Stimulated activated naive CD8-positive, alpha-beta T cell treated with anti-CD3 and anti-CD28 coated beads, Interleukin-15, amount 100 ng/mL, for 72 hours (primary cell): Measurements from ENCODE around the gene CBL.
"Not testable (repeated sequence)": the region's sequence is repeated elsewhere in the genome, so short reads cannot be mapped to it uniquely, and the experiment has no call there.

Experiments used
- ATAC-seq: fragments of 150-1000 bp; cut with Tn5 transposase; 2 replicates; pipeline ENCODE4 v1.10.0; 2021; ENCODE audit warnings: mild to moderate bottlenecking, moderate library complexity
- DNase-seq, 2 donors: peaks; one replicate each; pipeline ENCODE4 v3.0.0; 2021 to 2022
- H3K27ac Mint-ChIP-seq, 2 donors: one replicate each; pipeline ENCODE4 v1.8.0; 2022; ENCODE audit warnings: mild to moderate bottlenecking in 2 of 2, mixed read lengths in 2 of 2, moderate library complexity in 2 of 2
- H3K27me3 Mint-ChIP-seq: one replicate; pipeline ENCODE4 v1.8.0; 2022; ENCODE audit warnings: mixed read lengths
- H3K4me1 Mint-ChIP-seq: one replicate; pipeline ENCODE4 v1.8.0; 2022; ENCODE audit warnings: mild to moderate bottlenecking, mixed read lengths
- H3K4me3 Mint-ChIP-seq, 2 donors: one replicate each; pipeline ENCODE4 v1.8.0; 2022; ENCODE audit warnings: mild to moderate bottlenecking in 2 of 2, mixed read lengths in 2 of 2, moderate library complexity in 1 of 2
- H3K9me3 Mint-ChIP-seq, 2 donors: one replicate each; pipeline ENCODE4 v1.8.0; 2022; ENCODE audit warnings: mixed read lengths in 2 of 2

Gene CBL

DNA sequence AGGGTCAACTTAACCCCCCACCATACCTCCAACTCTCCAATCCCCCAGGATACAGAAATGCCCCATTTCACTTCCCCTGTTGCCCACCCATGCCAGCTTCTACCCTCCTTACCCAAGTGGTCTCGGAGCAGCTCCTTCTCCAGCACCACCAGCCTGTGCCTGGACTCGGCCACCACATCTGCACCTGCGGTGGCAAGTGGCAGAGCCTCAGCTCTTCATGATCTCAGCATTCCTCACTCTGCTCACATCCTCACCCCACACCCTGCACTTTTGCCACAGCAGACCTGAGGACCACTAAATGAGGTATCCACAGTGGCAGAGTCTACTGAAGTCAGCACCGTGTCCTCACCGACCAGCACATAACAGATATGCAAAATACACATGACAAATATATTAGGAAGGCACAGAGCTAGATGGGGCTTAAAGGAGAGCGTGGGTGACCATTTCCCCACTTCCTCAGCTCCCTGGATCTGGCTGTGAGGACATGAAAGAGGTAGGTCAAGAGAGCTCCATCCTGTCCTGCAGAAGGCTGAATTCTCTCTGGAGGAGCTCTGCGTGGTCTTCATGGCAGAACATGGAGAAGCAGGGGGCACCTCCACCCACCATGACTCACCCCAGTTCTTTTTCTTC is 11.2 kb upstream of the CBL start:
- Mint-ChIP-seq H3K4me3 (no peak overlapping the region), H3K27me3 (no peaks in the 10 kb centered on the region), H3K9me3 (no peaks in the 10 kb centered on the region), H3K27ac (no peak overlapping the region), H3K4me1 (no peaks in the 10 kb centered on the region)
- DNase-seq = no peak
- ATAC-seq = no peak

DNA sequence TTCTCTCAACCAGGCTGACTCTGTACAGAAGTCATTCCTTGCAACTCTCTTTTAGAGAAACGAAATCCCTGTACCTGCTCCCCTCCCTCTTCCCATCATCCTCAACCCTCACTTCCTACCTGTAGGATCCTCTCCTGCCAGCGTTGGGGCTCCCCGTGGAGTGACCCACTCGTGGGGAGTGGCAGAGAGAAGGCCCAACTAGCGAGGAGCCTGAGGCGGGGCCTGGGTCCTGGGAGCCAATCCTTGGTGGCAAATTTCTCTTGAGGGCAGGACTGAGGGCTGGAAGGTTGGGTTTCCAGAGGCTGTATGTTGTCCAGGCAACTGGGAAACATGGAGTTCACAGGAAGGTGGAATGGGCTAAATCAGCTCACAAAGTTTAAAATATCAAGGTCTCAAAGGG is 10.5 kb upstream of the CBL start:
- H3K4me3 Mint-ChIP-seq = no peak overlapping the region
- H3K4me1 Mint-ChIP-seq = no peaks in the 10 kb centered on the region
- H3K27me3 Mint-ChIP-seq = no peaks in the 10 kb centered on the region
- H3K27ac Mint-ChIP-seq = no peak overlapping the region
- DNase-seq (no peak), ATAC-seq (no peak)
- no peaks in the 10 kb centered on the region for H3K9me3 Mint-ChIP-seq

DNA sequence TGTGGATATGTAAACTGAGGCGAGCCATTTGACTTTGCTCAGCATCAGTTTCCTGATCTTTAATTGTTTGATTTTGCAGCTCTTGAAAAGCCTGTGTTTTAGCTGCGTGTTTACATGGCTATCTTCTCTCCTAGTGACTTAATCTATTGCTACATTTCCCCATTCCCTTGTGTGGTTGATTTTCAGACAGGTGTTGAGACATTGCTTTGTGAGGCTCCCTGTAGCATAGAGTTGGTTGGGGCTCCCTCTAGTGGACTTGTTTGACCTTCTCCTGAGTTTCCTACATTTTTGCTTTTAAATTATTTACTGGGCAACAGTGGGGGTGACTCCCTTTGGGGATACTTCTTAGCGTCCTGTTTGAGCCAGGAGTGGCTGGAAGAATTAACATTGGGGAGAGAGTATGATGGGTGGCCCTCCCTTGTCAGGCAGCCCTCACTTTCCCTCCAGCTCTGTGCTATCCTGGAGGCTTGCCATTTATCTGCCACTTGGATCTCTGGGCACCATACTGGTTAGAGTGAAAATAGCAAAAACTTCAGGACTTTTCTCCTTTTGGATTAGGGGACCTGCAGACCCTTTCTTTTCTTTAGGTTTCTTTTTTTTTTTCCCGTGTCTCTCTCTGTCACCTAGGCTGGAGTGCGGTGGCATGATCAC is 9.2 kb upstream of the CBL start:
- Mint-ChIP-seq H3K27ac (no peak overlapping the region), H3K9me3 (no peaks in the 10 kb centered on the region), H3K4me3 (no peak overlapping the region), H3K27me3 (no peaks in the 10 kb centered on the region), H3K4me1 (no peaks in the 10 kb centered on the region)
- DNase-seq = peak; percentile 60 to 71
- peak; percentile 95 for ATAC-seq

DNA sequence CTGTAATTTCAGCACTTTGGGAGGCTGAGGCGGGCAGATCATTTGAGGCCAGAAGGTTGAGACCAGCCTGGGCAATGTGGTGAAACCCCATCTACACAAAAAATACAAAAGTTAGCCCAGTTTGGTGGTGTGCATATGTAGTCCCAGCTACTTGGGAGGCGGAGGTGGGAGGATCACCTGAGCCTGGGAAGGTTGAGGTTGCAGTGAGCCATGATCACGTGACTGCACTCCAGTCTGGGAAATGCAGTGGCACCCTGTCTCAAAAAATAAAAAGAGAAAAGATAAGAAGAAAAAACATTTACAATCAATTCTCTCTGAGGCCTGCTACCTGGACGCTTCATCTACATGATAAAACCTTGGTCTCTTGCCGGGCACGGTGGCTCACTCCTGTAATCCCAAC is 7.2 kb upstream of the CBL start:
- H3K4me3 Mint-ChIP-seq = no peak overlapping the region
- H3K4me1 Mint-ChIP-seq = no peaks in the 10 kb centered on the region
- H3K27me3 Mint-ChIP-seq = no peaks in the 10 kb centered on the region
- H3K9me3 Mint-ChIP-seq = no peaks in the 10 kb centered on the region
- ATAC-seq (no peak), DNase-seq (no peak)
- no peak overlapping the region for H3K27ac Mint-ChIP-seq

DNA sequence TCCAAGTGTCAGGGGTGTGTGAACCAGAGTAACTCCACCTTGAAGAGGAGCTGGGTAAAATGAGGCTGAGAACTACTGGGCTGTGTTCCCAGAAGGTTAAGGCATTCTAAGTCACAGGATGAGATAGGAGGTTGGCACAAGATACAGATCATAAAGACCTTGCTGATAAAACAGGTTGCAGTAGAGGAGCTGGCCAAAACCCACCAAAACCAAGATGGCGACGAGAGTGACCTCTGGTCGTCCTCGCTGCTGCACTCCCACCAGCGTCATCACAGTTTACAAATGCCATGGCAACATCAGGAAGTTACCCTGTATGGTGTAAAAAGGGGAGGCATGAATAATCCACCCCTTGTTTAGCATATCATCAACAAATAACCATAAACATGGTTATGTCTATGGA is 4.9 kb upstream of the CBL start:
- not testable (repeated sequence) for DNase-seq, H3K27ac Mint-ChIP-seq, H3K9me3 Mint-ChIP-seq, H3K27me3 Mint-ChIP-seq, H3K4me3 Mint-ChIP-seq, ATAC-seq
- H3K4me1 Mint-ChIP-seq = peaks cover 12% of the 10 kb centered on the region

DNA sequence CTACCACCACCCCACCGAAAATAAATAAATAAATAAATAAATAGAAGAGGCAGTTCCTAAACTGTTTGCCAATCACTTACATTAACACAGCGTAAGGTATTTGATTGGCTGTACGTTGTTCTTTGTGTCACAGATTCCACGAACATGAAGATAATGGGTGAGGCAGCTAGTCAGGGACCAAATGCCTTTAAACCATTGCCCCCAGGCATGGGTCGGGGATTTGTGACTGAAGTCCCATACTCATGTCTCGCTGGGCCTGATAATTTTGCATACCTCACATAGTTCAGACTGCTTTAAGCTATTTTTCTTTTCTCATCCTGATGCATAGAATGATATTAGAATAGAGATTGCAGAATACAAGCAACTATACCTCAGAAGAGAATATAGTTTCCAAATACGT is 3.6 kb upstream of the CBL start:
- ATAC-seq = no peak
- no peaks in the 10 kb centered on the region for H3K9me3 Mint-ChIP-seq
- no peak overlapping the region for H3K27ac Mint-ChIP-seq
- H3K4me1 Mint-ChIP-seq = peaks cover 12% of the 10 kb centered on the region
- no peak for DNase-seq
- no peak overlapping the region for H3K4me3 Mint-ChIP-seq
- no peaks in the 10 kb centered on the region for H3K27me3 Mint-ChIP-seq

DNA sequence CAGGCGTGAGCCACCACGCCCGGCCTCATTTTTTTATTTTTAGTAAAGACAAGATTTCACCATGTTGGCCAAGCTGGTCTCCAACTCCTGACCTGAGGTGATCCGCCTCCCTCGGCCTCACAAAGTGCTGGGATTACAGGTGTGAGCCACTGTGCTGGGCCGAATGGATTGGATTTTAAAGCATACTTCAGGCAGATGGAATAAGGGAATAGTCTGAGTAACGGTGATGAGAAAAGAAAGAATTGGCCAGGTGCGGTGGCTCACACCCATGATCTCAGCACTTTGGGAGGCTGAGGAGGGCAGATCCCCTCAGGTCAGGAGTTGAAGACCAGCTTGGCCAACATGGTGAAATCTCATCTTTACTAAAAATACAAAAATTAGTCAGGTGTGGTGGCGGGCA is 2.1 kb upstream of the CBL start:
- no peak for ATAC-seq
- H3K9me3 Mint-ChIP-seq = no peaks in the 10 kb centered on the region
- H3K4me3 Mint-ChIP-seq = no peak overlapping the region
- no peaks in the 10 kb centered on the region for H3K27me3 Mint-ChIP-seq
- peaks cover 17% of the 10 kb centered on the region for H3K4me1 Mint-ChIP-seq
- no peak overlapping the region for H3K27ac Mint-ChIP-seq
- DNase-seq = no peak

DNA sequence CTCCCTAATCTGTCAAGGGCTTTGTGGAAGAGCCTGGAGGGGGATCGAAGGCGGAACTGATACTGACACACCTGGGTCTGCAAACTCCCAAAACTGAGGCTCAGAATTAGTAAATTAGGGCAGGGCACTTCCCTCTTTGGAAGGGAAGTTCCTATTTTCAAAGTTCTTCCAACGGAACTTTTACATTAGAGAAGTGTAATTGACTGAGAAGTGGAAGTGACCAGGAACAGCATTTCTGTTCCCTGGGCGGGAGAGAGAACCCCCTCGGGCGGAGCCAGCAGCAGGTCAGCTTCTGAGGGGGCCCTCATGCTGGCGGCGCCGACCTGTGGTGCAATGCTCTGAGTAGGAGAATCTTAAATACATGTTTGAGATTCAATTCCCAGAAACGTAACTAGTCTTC is 1.1 kb upstream of the CBL start:
- peaks cover 26% of the 10 kb centered on the region for H3K4me1 Mint-ChIP-seq
- no peak overlapping the region for H3K27ac Mint-ChIP-seq
- H3K9me3 Mint-ChIP-seq = no peaks in the 10 kb centered on the region
- DNase-seq = no peak
- ATAC-seq = no peak
- no peaks in the 10 kb centered on the region for H3K27me3 Mint-ChIP-seq
- peak overlapping the region; percentile 92 to 93 for H3K4me3 Mint-ChIP-seq

DNA sequence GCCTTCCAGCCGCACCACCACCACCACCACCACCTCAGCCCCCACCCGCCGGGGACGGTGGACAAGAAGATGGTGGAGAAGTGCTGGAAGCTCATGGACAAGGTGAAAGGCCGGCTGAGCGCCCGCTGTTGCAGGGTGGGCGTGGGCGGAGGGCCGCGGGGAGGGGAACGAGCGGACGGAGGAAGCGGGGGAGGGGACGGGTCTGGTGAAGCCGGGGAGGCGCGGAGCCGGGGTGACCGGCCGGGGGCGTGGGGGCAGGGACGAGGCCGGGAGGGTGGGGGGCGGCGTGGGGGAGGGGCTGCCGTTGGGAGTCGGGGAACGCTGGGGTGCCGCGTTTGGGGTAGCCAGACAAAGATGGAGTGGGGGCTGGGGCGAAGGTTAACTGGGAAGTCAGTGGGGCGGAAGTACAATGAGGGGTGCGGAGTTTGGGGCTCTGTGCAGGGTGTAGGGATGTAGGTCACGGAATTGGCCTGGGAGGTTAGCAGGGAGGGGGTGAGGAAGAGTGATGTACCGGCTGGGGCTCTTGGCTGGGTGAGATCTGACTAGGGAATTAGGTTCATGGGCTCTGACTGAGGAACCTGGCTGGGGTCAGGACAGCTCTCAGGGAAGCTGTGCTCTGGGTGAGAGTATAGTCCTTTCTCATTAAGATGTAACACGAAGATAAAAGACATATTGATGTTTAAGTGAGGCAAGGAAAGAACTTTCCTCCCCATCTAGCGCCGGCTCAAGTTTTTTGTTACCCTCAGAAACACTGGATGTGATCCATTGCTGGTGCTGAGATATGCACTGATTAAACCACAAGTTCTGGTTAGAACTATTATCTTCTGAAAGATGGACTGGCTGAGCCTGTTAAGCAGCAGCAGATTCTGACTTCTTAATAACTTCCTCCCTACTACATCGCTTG is 624 bp downstream of the CBL start:
- DNase-seq (peak in 1 of 2 donors; percentile 63), ATAC-seq (peak; percentile 59)
- peaks cover 34% of the 10 kb centered on the region for H3K4me1 Mint-ChIP-seq
- peak overlapping the region; percentile 92 to 93 for H3K4me3 Mint-ChIP-seq
- no peaks in the 10 kb centered on the region for H3K9me3 Mint-ChIP-seq
- no peaks in the 10 kb centered on the region for H3K27me3 Mint-ChIP-seq
- peak overlapping the region; percentile 74 to 91 for H3K27ac Mint-ChIP-seq

DNA sequence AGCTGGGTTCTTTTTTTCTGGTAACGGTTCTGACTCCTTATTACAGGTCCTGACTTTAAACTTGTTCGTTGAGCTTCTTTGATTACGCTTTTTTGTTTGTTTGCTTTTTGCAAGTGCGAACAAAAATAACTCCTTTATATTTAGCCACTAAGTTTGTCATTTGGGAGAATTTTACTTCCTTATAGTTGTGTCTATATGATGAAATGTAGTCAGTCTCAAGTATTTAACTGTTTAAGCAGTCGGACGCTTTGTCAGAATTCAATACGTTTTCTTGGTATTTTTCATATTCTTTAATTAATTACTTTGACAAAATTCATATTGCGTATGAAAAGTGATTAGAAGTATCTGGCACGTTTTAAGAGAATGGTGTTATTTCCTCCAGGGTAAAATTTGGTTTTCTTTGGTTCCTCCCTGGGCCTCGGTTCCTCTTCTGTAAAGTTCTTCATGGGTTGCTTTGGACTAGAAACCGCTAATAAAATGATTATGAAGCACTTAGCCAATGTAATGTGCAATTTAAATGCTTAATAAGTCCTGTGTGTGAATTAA is 1.3 kb downstream of the CBL start:
- peak overlapping the region in 1 of 2 donors; percentile 30 for H3K27ac Mint-ChIP-seq
- peak overlapping the region; percentile 92 to 93 for H3K4me3 Mint-ChIP-seq
- no peak for DNase-seq
- no peaks in the 10 kb centered on the region for H3K27me3 Mint-ChIP-seq
- ATAC-seq = no peak
- H3K4me1 Mint-ChIP-seq = peaks cover 34% of the 10 kb centered on the region
- no peaks in the 10 kb centered on the region for H3K9me3 Mint-ChIP-seq

DNA sequence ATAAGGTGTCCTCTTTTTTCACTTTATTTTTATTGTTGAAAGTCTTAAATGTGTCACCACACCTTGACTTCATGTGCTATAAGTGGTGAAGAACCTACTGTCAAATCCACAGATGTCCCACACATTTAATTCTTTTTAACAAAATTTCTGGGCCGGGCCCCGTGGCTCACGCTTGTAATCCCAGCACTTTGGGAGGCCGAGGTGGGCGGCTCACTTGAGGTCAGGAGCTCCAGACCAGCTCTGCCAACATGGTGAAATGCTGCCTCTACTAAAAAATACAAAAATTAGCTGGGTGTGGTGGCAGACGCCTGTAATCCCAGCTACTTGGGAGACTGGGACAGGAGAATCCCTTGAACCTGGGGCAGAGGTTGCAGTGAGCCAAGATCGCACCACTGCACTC is 3.0 kb downstream of the CBL start:
- peaks cover 47% of the 10 kb centered on the region for H3K4me1 Mint-ChIP-seq

DNA sequence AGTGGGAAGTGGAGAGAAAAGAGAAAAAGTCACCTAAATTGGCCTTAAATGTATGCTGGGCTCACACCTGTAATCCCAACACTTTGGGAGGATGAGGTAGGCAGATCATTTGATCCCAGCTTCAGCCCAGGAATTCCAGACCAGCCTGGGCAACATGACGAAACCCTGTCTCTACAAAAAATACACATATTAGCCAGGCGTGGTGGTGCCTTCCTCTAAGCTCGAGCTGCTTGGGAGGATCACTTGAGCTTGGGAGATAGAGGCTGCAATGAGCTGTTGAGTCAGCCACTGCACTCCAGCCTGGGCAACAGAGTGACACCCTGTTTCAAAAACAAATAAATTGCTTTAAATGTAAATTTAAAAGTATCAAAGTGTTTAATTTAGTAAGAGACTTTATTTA is 3.9 kb downstream of the CBL start:
- Mint-ChIP-seq H3K4me1 (peaks cover 51% of the 10 kb centered on the region), H3K27ac (no peak overlapping the region), H3K27me3 (no peaks in the 10 kb centered on the region), H3K4me3 (no peak overlapping the region), H3K9me3 (no peaks in the 10 kb centered on the region)
- DNase-seq (no peak), ATAC-seq (no peak)

More for the DNA sequence above, 3.0 kb downstream of the CBL start:
- Mint-ChIP-seq H3K4me3 (no peak overlapping the region), H3K27me3 (no peaks in the 10 kb centered on the region), H3K27ac (peak overlapping the region in 1 of 2 donors; percentile 44), H3K9me3 (no peaks in the 10 kb centered on the region)
- no peak for DNase-seq
- no peak for ATAC-seq

DNA sequence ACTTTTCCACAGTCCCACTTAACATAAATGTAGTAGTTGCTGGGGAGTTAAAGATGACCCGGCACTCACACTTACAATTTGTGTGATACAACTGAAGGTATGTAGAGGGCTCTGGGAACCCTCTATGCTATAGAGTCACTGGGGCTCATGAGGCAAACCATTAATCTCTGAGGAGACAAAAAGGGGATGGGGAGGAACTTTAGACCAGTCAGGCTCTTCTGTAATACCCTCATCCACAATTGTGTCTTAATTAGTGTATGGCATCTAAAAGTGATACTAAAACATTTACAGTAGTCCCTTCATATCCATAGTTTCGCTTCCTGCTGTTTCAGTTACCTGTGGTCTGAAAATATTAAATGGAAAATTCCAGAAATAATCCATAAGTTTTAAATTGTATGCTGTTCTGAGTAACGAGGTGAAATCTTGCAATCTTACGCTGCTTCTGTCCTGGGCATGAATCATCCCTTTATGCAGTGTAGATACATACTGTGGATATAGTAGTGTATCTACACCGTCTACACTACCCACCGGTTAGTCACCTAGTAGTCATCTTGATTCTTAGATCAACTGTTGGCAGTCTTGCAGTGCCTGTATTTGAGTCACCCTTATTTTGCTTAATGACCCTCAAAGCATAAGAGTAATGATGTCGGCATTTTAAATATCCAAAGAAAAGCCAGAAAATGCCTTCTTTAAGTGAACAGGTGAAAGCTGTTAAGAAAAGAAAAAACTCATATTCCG is 12.2 kb downstream of the CBL start:
- no peak overlapping the region for H3K4me3 Mint-ChIP-seq
- no peaks in the 10 kb centered on the region for H3K27me3 Mint-ChIP-seq
- DNase-seq (no peak), ATAC-seq (peak; percentile 100)
- no peaks in the 10 kb centered on the region for H3K9me3 Mint-ChIP-seq
- H3K4me1 Mint-ChIP-seq = peaks cover 44% of the 10 kb centered on the region
- no peak overlapping the region for H3K27ac Mint-ChIP-seq

DNA sequence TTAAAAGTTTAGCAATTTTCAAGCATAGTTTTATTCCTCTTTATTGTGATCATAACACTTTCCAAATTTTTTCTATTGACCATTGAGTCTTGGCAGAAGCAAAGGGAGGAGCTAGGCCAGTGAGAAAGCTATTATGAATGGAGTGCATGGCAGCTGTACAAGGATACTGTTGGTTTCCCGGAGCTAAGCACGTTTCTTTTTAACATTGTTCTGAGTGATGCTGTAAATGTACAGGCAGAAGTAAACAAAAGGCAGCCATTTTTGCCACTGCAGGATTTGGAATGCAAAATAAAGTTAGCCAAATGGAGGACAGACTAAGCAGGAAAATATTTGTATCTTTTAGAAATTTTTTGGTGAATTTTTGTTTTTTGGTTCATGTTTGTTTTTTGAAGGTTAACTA is 16.2 kb downstream of the CBL start:
- Mint-ChIP-seq H3K9me3 (no peaks in the 10 kb centered on the region), H3K4me3 (no peak overlapping the region), H3K27me3 (no peaks in the 10 kb centered on the region), H3K27ac (no peak overlapping the region), H3K4me1 (peaks cover 47% of the 10 kb centered on the region)
- ATAC-seq (no peak), DNase-seq (no peak)

DNA sequence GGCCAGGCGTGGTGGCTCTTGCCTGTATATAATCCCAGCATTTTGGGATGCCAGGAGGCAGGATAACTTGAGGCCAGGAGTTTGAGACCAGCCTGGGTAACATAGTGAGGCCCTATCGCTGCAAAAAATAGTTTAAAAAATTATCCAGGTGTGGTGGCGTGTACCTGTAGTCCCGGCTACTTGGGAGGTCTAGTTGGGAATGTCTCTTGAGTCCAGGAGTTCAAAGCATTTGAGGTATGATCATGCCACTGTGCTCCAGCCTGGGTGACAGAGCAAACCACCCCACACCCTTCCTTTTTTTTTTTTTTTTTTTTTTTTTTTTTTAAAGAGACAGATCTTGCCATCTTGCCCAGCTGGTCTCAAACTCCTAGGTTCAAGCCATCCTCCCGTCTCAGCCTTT is 16.8 kb downstream of the CBL start:
- Mint-ChIP-seq H3K27me3 (no peaks in the 10 kb centered on the region), H3K4me3 (no peak overlapping the region), H3K27ac (no peak overlapping the region), H3K4me1 (peaks cover 45% of the 10 kb centered on the region), H3K9me3 (no peaks in the 10 kb centered on the region)
- no peak for DNase-seq
- ATAC-seq = no peak
